HCT116 (cell line): ENCODE measurements around the gene PSME3IP1. TPM values are rescaled to one million over a fixed set of nuclear protein-coding genes. Genes with fewer than 3 reads are reported as not detected.

Experiments used
- ATAC-seq: fragments of 200-7000 bp; cut with Tn5 transposase; 2 replicates; pipeline ENCODE4 v1.9.1; 2020; ENCODE audit warnings: mild to moderate bottlenecking, moderate library complexity
- BruUV-seq: library from RNA; stranded (reverse); fragments of 400-500 nt; replicated peaks from 2 replicates; lab custom pipeline; 2021; lab: Mats Ljungman, UMichigan
- CTCF ChIA-PET: fragments of 300-600 bp; sonication (Branson Sonifier 250); formaldehyde crosslinking; loops from one replicate; lab custom pipeline; 2021; ENCODE audit warnings: antibody characterized with exemption; lab: Charles Lee
- POLR2A ChIA-PET: fragments of 300-600, 350-600 bp; sonication (Branson Sonifier 250); formaldehyde crosslinking; loops from one replicate; lab custom pipeline; 2021; ENCODE audit warnings: antibody characterized with exemption; lab: Charles Lee
- RAD21 ChIA-PET, 2 experiments: fragments of 300-600 bp; sonication (Branson Sonifier 250); formaldehyde crosslinking; loops; one replicate each; lab custom pipeline; 2023; ENCODE audit warnings: low total read pairs in 2 of 2; ENCODE audit not compliant: uncharacterized antibody in 2 of 2, unreplicated experiment in 2 of 2, low non-redundant PET in 1 of 2; lab: Charles Lee
- DNase-seq: peaks from one replicate; pipeline ENCODE4 v3.0.0-alpha.2; 2010; ENCODE audit warnings: low read depth, low spot score
- H2AFZ ChIP-seq: fragments of 200-600 bp; shearing (Covaris generic), sonication (generic); 2 replicates; pipeline ENCODE4 v1.6.1; 2017; ENCODE audit warnings: low read depth, mixed run types, mixed read lengths, antibody characterized with exemption, low read length; ENCODE audit not compliant: poor library complexity, severe bottlenecking
- H3K27ac ChIP-seq: 2 replicates; pipeline ENCODE4 v1.5.1; 2012; ENCODE audit warnings: low read depth, low read length
- H3K27me3 ChIP-seq: fragments of 200-600 bp; sonication (generic); 2 replicates; pipeline ENCODE4 v1.6.1; 2016; ENCODE audit warnings: mixed run types, low read length, mixed read lengths; ENCODE audit not compliant: insufficient read depth
- H3K36me3 ChIP-seq, 2 experiments: fragments of 200-500 bp in 1 of 2; fragments of 200-600 bp in 1 of 2; sonication (Bioruptor generic) in 1 of 2; sonication (generic) in 1 of 2; 2 replicates each; pipeline versions ENCODE4 v1.5.1 to v1.6.1; 2014 to 2016; ENCODE audit warnings: low read length in 2 of 2, inconsistent platforms in 1 of 2, mixed read lengths in 1 of 2, mixed run types in 1 of 2; ENCODE audit not compliant: insufficient read depth in 2 of 2, control insufficient read depth in 1 of 2
- H3K4me1 ChIP-seq, 2 experiments: fragments of 200-600 bp in 1 of 2; sonication (generic) in 1 of 2; 2 replicates each; pipeline versions ENCODE4 v1.5.1 to v1.6.1; 2012 to 2017; ENCODE audit warnings: low read length in 2 of 2, inconsistent platforms in 1 of 2, mild to moderate bottlenecking in 1 of 2, mixed read lengths in 1 of 2, mixed run types in 1 of 2, moderate library complexity in 1 of 2; ENCODE audit not compliant: insufficient read depth in 2 of 2, control insufficient read depth in 1 of 2
- H3K4me2 ChIP-seq: fragments of 200-600 bp; sonication (generic); 2 replicates; pipeline ENCODE4 v1.6.1; 2017; ENCODE audit warnings: mixed run types, low read length, mixed read lengths
- H3K4me3 ChIP-seq, 2 experiments: fragments of 200-600 bp in 1 of 2; sonication (generic) in 1 of 2; replicated peaks in 1 of 2; 2 replicates each; pipeline ENCODE4 v1.5.1; 2011 to 2016; ENCODE audit warnings: low read length in 2 of 2, control low read depth in 1 of 2, low read depth in 1 of 2, mild to moderate bottlenecking in 1 of 2, mixed read lengths in 1 of 2, mixed run types in 1 of 2
- H3K79me2 ChIP-seq: fragments of 200-600 bp; sonication (generic); 2 replicates; pipeline ENCODE4 v1.6.1; 2017; ENCODE audit warnings: mild to moderate bottlenecking, mixed run types, low read length, moderate library complexity, mixed read lengths; ENCODE audit not compliant: insufficient read depth
- H3K9ac ChIP-seq: fragments of 200-600 bp; sonication (generic); 2 replicates; pipeline ENCODE4 v1.6.1; 2016; ENCODE audit warnings: low read length, mixed read lengths
- H3K9me2 ChIP-seq: fragments of 200-600 bp; sonication (generic), shearing (Covaris generic); 2 replicates; pipeline ENCODE4 v1.6.1; 2017; ENCODE audit warnings: mixed run types, mild to moderate bottlenecking, moderate library complexity; ENCODE audit not compliant: insufficient read depth
- H3K9me3 ChIP-seq, 2 experiments: fragments of 200-500 bp in 1 of 2; fragments of 200-600 bp in 1 of 2; sonication (Bioruptor generic) in 1 of 2; sonication (generic) in 1 of 2; 2 replicates each; pipeline ENCODE4 v1.6.1; 2014 to 2017; ENCODE audit warnings: low read length in 2 of 2, mixed read lengths in 2 of 2, inconsistent platforms in 1 of 2, low read depth in 1 of 2, mild to moderate bottlenecking in 1 of 2, mixed run types in 1 of 2, moderate library complexity in 1 of 2; ENCODE audit not compliant: control insufficient read depth in 1 of 2, insufficient read depth in 1 of 2
- H4K20me1 ChIP-seq: fragments of 200-600 bp; sonication (generic), shearing (Covaris generic); 2 replicates; pipeline ENCODE4 v1.6.1; 2017; ENCODE audit warnings: mixed run types, mild to moderate bottlenecking, moderate library complexity; ENCODE audit not compliant: insufficient read depth
- CBX3 ChIP-seq: IDR thresholded peaks from 2 replicates; pipeline ENCODE4 v1.6.1; 2012; ENCODE audit warnings: low read depth
- EZH2 ChIP-seq: fragments of 200-600 bp; sonication (generic); IDR thresholded peaks from 2 replicates; pipeline ENCODE4 v1.6.1; 2017; ENCODE audit warnings: antibody characterized with exemption, mixed run types
- FOSL1 ChIP-seq: IDR thresholded peaks from 2 replicates; pipeline ENCODE4 v1.6.1; 2012; ENCODE audit warnings: low read depth
- JUND ChIP-seq: IDR thresholded peaks from 2 replicates; pipeline ENCODE4 v1.6.1; 2012
- MAX ChIP-seq: IDR thresholded peaks from 2 replicates; pipeline ENCODE4 v1.6.1; 2012
- POLR2AphosphoS5 ChIP-seq: IDR thresholded peaks from 2 replicates; pipeline ENCODE4 v1.6.1; 2011; ENCODE audit warnings: mild to moderate bottlenecking, low read depth, low read length, moderate library complexity
- RAD21 ChIP-seq: IDR thresholded peaks from 2 replicates; pipeline ENCODE4 v1.6.1; 2012; ENCODE audit warnings: low read depth, mild to moderate bottlenecking
- REST ChIP-seq: IDR thresholded peaks from 2 replicates; pipeline ENCODE4 v1.6.1; 2012; ENCODE audit warnings: low read depth
- SIN3A ChIP-seq: IDR thresholded peaks from 2 replicates; pipeline ENCODE4 v1.6.1; 2012; ENCODE audit warnings: low read depth
- SP1 ChIP-seq: IDR thresholded peaks from 2 replicates; pipeline ENCODE4 v1.6.1; 2012; ENCODE audit warnings: low read depth
- TCF7L2 ChIP-seq: IDR thresholded peaks from 2 replicates; pipeline ENCODE4 v1.7.0; 2011; ENCODE audit warnings: borderline replicate concordance, inconsistent platforms; ENCODE audit not compliant: insufficient read depth, insufficient read length; ENCODE audit errors: extremely low read depth
- ZFX ChIP-seq: fragments of 450-650 bp; IDR thresholded peaks from 2 replicates; pipeline ENCODE4 v1.6.1; 2017
- intact Hi-C: fragments of 100-400 bp; cut with micrococcal nuclease; formaldehyde crosslinking; loops from 2 replicates; pipeline ENCODE4 v1.10.0; 2022
- total RNA-seq: library from RNA; stranded (reverse); gene quantifications from one replicate; pipeline ENCODE4 v1.2.1, GENCODE V29; 2021; ENCODE audit not compliant: unreplicated experiment

Gene PSME3IP1
- total RNA-seq, 1 experiment from 2014 or later = 88.5 TPM

DNA sequence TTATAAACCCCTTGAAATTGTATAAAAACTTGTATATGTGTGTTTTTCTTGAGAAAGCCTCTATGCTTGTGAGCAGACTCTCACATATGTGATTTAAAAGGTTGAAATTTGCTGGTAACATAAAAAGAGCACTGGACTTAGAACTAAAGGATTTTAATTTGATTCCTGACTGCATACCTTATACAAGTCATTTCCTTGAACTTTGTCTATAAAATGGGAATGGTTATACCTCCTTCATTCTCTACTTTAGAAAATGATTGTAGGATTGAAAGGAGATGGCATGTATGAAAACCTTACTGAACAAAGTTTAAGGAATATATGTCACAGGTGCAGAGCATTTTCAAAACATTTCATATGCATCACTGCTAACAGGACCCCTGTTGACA is 48.9 kb upstream of the PSME3IP1 start (continued):
- TF ChIP-seq CBX3 = no peak
- TF ChIP-seq REST = no peak
- no peak for TF ChIP-seq EZH2
- no peak for TF ChIP-seq POLR2AphosphoS5
- no peak for TF ChIP-seq JUND
- TF ChIP-seq RAD21 = no peak

- Histone ChIP-seq H3K9ac (no peak overlapping the region), H3K4me1 (peaks cover 0 to 13% of the 10 kb centered on the region in 2 experiments; a peak in 2 of 4 replicates), H3K27ac (no peak overlapping the region), H4K20me1 (no peaks in the 10 kb centered on the region), H3K79me2 (no peaks in the 10 kb centered on the region), H3K36me3 (peaks cover 12 to 31% of the 10 kb centered on the region in 2 experiments; a peak in 3 of 4 replicates), H3K4me2 (no peak overlapping the region), H3K4me3 (no peak overlapping the region), H2AFZ (no peak overlapping the region), H3K27me3 (no peaks in the 10 kb centered on the region), H3K9me3 (no peaks in the 10 kb centered on the region), H3K9me2 (no peaks in the 10 kb centered on the region)
- intact Hi-C loops = no loop called here
- BruUV-seq = no TSS peak
- TF ChIP-seq JUND = no peak
- TF ChIP-seq SIN3A = no peak
- TF ChIP-seq ZFX = no peak
- TF ChIP-seq FOSL1 = no peak
- TF ChIP-seq TCF7L2 = no peak
- TF ChIP-seq MAX = no peak
- no peak for TF ChIP-seq EZH2
- TF ChIP-seq SP1 = no peak
- no peak for ATAC-seq
- POLR2A ChIA-PET = no interaction called here
- RAD21 ChIA-PET = no interaction called here
- no peak for DNase-seq
- CTCF ChIA-PET = no interaction called here
These were observed 48.3 kb upstream of the PSME3IP1 start for GRCh38 chr16:57233944-57234706.
